Trophoblast cell (in vitro differentiated cells and primary cell): Measurements from ENCODE around the gene NETO2.

Source experiments
- DNase-seq, 2 donors: peaks; one replicate each; pipeline ENCODE4 v3.0.0-alpha.2; 2016
- H2AFZ ChIP-seq: 2 replicates; pipeline ENCODE4 v1.6.1; 2013; ENCODE audit warnings: low read length, moderate library complexity, mild to moderate bottlenecking; ENCODE audit not compliant: insufficient read depth, poor library complexity
- H2AK5ac ChIP-seq: 2 replicates; pipeline ENCODE4 v1.6.1; 2013; ENCODE audit warnings: mild to moderate bottlenecking, low read length
- H2BK120ac ChIP-seq: 2 replicates; pipeline ENCODE4 v1.6.1; 2013; ENCODE audit warnings: low read length, mild to moderate bottlenecking, moderate library complexity; ENCODE audit not compliant: insufficient read depth, poor library complexity
- H2BK12ac ChIP-seq: 2 replicates; pipeline ENCODE4 v1.6.1; 2013; ENCODE audit warnings: mild to moderate bottlenecking, low read length, moderate library complexity
- H2BK5ac ChIP-seq: 2 replicates; pipeline ENCODE4 v1.6.1; 2013; ENCODE audit warnings: low read length, low read depth, moderate library complexity, mild to moderate bottlenecking; ENCODE audit not compliant: poor library complexity
- H3K14ac ChIP-seq: 2 replicates; pipeline ENCODE4 v1.6.1; 2013; ENCODE audit warnings: mild to moderate bottlenecking, low read length
- H3K18ac ChIP-seq: 2 replicates; pipeline ENCODE4 v1.6.1; 2013; ENCODE audit warnings: mild to moderate bottlenecking, low read length
- H3K23ac ChIP-seq: 2 replicates; pipeline ENCODE4 v1.6.1; 2013; ENCODE audit warnings: low read length
- H3K27ac ChIP-seq: 2 replicates; pipeline ENCODE4 v1.5.1; 2013; ENCODE audit warnings: low read depth, mild to moderate bottlenecking, inconsistent platforms, low read length, moderate library complexity
- H3K27me3 ChIP-seq: 2 replicates; pipeline ENCODE4 v1.6.1; 2013; ENCODE audit warnings: inconsistent platforms, mild to moderate bottlenecking, low read length, moderate library complexity; ENCODE audit not compliant: insufficient read depth
- H3K36me3 ChIP-seq, 2 experiments: 1 replicate in 1 of 2; 2 replicates in 1 of 2; pipeline ENCODE4 v1.6.1; 2013; ENCODE audit warnings: low read length in 2 of 2, mild to moderate bottlenecking in 2 of 2, moderate library complexity in 1 of 2; ENCODE audit not compliant: insufficient read depth in 2 of 2, control insufficient read depth in 1 of 2
- H3K4ac ChIP-seq: 2 replicates; pipeline ENCODE4 v1.6.1; 2013; ENCODE audit warnings: low read depth, mild to moderate bottlenecking, low read length, moderate library complexity
- H3K4me1 ChIP-seq, 2 experiments: 1 replicate in 1 of 2; 2 replicates in 1 of 2; pipeline ENCODE4 v1.6.1; 2013; ENCODE audit warnings: low read length in 2 of 2, mild to moderate bottlenecking in 2 of 2, moderate library complexity in 1 of 2; ENCODE audit not compliant: insufficient read depth in 2 of 2, control insufficient read depth in 1 of 2
- H3K4me2 ChIP-seq: 2 replicates; pipeline ENCODE4 v1.6.1; 2013; ENCODE audit warnings: inconsistent platforms, mild to moderate bottlenecking, low read length, moderate library complexity
- H3K4me3 ChIP-seq: 2 replicates; pipeline ENCODE4 v1.5.1; 2013; ENCODE audit warnings: mild to moderate bottlenecking, low read depth, low read length, inconsistent platforms
- H3K79me1 ChIP-seq: one replicate; pipeline ENCODE4 v1.6.1; 2013; ENCODE audit warnings: low read length
- H3K79me2 ChIP-seq: 2 replicates; pipeline ENCODE4 v1.6.1; 2013; ENCODE audit warnings: low read length, mild to moderate bottlenecking; ENCODE audit not compliant: control insufficient read depth, insufficient read depth, poor library complexity
- H3K9ac ChIP-seq: 2 replicates; pipeline ENCODE4 v1.6.1; 2013; ENCODE audit warnings: mild to moderate bottlenecking, low read length
- H3K9me3 ChIP-seq: 2 replicates; pipeline ENCODE4 v1.6.1; 2013; ENCODE audit warnings: low read depth, mild to moderate bottlenecking, control low read depth, inconsistent platforms, low read length; ENCODE audit not compliant: insufficient read depth
- H4K12ac ChIP-seq: 2 replicates; pipeline ENCODE4 v1.6.1; 2013; ENCODE audit warnings: low read depth, mild to moderate bottlenecking, low read length, moderate library complexity
- H4K8ac ChIP-seq: 2 replicates; pipeline ENCODE4 v1.6.1; 2013; ENCODE audit warnings: low read depth, mild to moderate bottlenecking, low read length, moderate library complexity
- H4K91ac ChIP-seq: one replicate; pipeline ENCODE4 v1.6.1; 2013; ENCODE audit warnings: low read depth, mild to moderate bottlenecking, low read length, moderate library complexity
- WGBS: extraction: QIAGEN DNeasy Blood & Tissue Kit; methylation state at CpG from one replicate; pipeline ENCODE4 v1.1.7; 2013; ENCODE audit warnings: missing lambda C conversion rate; ENCODE audit not compliant: insufficient read length, insufficient coverage; ENCODE audit errors: extremely low coverage; 5-methylcytosine and 5-hydroxymethylcytosine counted together

The NETO2 gene

DNA sequence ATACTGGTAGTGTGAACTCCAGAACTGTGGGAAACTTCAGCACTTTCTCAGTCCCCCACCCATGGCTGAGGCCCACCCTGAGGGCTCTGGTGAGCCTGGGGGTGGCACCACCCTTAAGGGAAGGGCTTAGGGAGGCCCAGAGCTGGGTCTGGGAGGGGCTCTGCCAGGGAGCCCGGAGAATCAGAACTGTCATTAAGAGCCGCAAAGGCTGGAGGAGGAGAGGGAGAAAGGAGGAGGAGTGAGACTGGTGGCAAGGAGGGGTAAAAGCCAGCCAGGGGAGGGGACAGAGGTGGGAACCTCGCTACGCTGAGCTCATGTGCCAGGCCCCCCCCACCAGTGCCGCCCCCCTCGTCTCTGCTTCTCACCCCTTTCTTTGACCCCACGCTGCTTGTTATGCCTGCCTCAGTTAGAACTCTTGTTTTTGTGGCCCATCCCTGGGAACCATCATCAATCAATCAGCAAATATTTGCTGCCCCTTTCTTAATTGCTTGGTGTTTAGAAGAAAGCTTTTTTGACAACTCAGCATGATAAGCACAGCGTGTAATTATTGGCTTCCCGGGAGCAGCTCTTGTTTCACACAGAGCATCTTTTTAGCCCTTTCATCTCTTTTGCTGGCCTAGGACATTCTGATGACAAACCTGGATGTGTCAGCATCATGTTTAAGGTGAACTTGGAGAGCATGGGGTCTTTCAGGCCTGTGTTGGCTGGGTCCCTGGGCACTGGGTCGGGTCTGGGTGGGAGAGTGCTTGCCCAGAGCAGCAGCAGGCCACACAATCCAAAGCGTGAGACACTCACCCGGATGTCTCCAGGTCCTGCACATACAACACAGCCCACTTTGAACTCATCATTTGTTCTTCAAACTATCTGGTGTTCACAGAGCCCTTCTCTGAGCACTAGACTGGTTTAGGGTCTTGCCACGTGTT, 77.7 kb downstream of the NETO2 start:
- H4K91ac ChIP-seq: no peak overlapping the region
- no peak overlapping the region for H3K4ac ChIP-seq
- WGBS: no CpG with 5 or more reads among the region's 13 CpGs
- H2BK12ac ChIP-seq: no peak overlapping the region
- H3K79me1 ChIP-seq: no peaks in the 10 kb centered on the region
- no peak overlapping the region for H3K4me2 ChIP-seq
- no peak overlapping the region for H3K9ac ChIP-seq
- H3K36me3 ChIP-seq: no peaks in the 10 kb centered on the region
- H3K4me3 ChIP-seq: no peak overlapping the region
- H3K79me2 ChIP-seq: no peaks in the 10 kb centered on the region
- no peak overlapping the region for H3K23ac ChIP-seq
- H4K12ac ChIP-seq: no peak overlapping the region
- H2AK5ac ChIP-seq: no peak overlapping the region
- H4K8ac ChIP-seq: no peak overlapping the region
- no peak overlapping the region for H2BK120ac ChIP-seq
- H3K27me3 ChIP-seq: no peaks in the 10 kb centered on the region
- H2BK5ac ChIP-seq: no peak overlapping the region
- H3K9me3 ChIP-seq: no peaks in the 10 kb centered on the region
- no peak overlapping the region for H3K18ac ChIP-seq
- no peak overlapping the region for H2AFZ ChIP-seq
- no peak overlapping the region for H3K27ac ChIP-seq
- H3K14ac ChIP-seq: no peak overlapping the region
- H3K4me1 ChIP-seq: no peaks in the 10 kb centered on the region
- no peak for DNase-seq

DNA sequence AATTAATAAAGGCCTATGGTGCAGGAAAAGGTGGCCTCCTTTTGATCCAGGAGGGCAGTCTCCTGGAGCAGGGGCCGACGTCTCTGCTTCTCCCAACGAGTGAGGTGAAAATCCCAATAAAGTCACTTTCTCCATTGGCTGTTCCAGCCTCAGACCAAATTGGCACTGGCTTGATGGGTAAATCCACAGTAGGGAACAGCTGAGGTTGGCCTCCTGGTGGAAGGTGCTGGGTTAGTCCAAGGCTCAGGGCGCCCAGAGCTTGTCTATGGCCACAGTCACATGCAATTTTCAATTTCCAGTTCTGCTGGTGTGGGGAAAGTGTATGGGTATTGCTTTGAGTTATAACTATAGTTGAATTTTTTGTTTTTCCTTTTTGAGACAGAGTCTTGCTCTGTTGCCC, 79.0 kb downstream of the NETO2 start:
- H3K9ac ChIP-seq: no peak overlapping the region
- no peak overlapping the region for H2AFZ ChIP-seq
- H4K91ac ChIP-seq: no peak overlapping the region
- no peak overlapping the region for H2BK5ac ChIP-seq
- no peak overlapping the region for H3K14ac ChIP-seq
- no peak overlapping the region for H3K4ac ChIP-seq
- no peaks in the 10 kb centered on the region for H3K4me1 ChIP-seq
- H3K23ac ChIP-seq: no peak overlapping the region
- no peak overlapping the region for H3K18ac ChIP-seq
- no peaks in the 10 kb centered on the region for H3K79me1 ChIP-seq
- no peak overlapping the region for H3K27ac ChIP-seq
- no peak overlapping the region for H2BK12ac ChIP-seq
- DNase-seq: no peak
- no peaks in the 10 kb centered on the region for H3K36me3 ChIP-seq
- no peaks in the 10 kb centered on the region for H3K79me2 ChIP-seq
- H3K4me3 ChIP-seq: no peak overlapping the region
- H3K4me2 ChIP-seq: no peak overlapping the region
- no peak overlapping the region for H4K12ac ChIP-seq
- no peaks in the 10 kb centered on the region for H3K27me3 ChIP-seq
- no CpG with 5 or more reads among the region's 4 CpGs for WGBS
- no peaks in the 10 kb centered on the region for H3K9me3 ChIP-seq
- no peak overlapping the region for H2AK5ac ChIP-seq
- H2BK120ac ChIP-seq: no peak overlapping the region
- H4K8ac ChIP-seq: no peak overlapping the region

DNA sequence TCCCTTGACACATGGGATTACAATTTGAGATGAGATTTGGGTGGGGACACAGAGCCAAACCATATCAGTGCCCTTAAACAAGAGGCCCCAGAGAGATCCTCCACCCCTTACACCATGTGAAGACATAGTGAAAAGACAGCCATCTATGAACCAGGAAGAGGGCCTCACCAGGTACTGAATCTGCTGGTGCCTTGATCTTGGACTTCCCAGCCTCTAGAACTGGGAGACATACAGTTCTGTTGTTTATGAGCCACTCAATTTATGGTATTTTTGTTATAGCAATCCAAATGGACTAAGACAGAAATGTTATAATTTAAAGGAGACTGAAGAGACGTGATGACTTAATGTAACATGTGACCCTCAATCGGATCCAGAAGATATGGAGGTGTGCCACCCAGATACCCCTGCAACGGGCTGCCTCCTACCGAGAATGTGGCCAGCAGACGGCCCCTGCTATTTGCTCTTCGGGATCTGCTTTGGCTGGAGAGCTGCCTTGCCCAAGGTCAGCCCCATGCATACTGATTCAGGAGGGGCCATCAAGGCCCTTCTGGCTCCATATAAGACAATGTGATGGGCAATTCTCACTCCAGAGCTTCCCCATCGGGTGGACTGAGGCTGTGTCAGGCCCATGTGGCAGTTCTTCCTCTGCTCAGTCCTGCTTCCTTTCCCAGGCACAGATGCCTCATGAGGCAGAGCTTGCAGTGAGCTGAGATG, 80.6 kb downstream of the NETO2 start:
- H3K4me3 ChIP-seq: no peak overlapping the region
- no peak overlapping the region for H3K4me2 ChIP-seq
- no peak for DNase-seq
- H3K79me1 ChIP-seq: no peaks in the 10 kb centered on the region
- no peak overlapping the region for H2BK5ac ChIP-seq
- H3K9me3 ChIP-seq: no peaks in the 10 kb centered on the region
- no peaks in the 10 kb centered on the region for H3K4me1 ChIP-seq
- no peak overlapping the region for H3K14ac ChIP-seq
- H2AFZ ChIP-seq: no peak overlapping the region
- no peak overlapping the region for H3K9ac ChIP-seq
- H3K27ac ChIP-seq: no peak overlapping the region
- no peak overlapping the region for H3K23ac ChIP-seq
- H2AK5ac ChIP-seq: no peak overlapping the region
- H2BK12ac ChIP-seq: no peak overlapping the region
- no peaks in the 10 kb centered on the region for H3K27me3 ChIP-seq
- H3K79me2 ChIP-seq: no peaks in the 10 kb centered on the region
- H4K12ac ChIP-seq: no peak overlapping the region
- WGBS: no CpG with 5 or more reads among the region's 7 CpGs
- no peak overlapping the region for H4K91ac ChIP-seq
- no peak overlapping the region for H4K8ac ChIP-seq
- no peak overlapping the region for H2BK120ac ChIP-seq
- no peaks in the 10 kb centered on the region for H3K36me3 ChIP-seq
- no peak overlapping the region for H3K18ac ChIP-seq
- H3K4ac ChIP-seq: no peak overlapping the region

DNA sequence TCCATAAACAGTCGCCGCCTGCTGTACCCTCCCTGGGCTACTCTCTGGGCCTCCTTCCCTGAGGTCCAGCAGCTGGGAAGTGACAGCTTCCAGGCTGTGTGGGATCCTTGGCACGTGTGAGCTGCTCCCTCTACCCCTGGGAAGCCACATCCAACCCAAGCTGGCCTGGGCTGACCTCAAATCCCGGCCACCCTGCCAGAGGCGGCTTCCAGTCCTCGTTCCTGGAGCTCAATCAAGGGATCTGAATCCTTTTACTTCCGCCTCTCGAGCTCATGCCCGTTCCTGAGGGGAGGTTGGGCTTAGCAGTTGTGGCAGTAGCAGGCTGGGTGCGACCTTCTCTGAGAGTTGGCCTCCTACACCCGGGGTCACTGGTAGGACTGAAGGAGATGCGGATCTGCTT, 82.5 kb downstream of the NETO2 start:
- Histone ChIP-seq H3K36me3 (no peaks in the 10 kb centered on the region), H3K4me3 (no peak overlapping the region), H2AFZ (no peak overlapping the region), H3K4ac (no peak overlapping the region), H3K14ac (no peak overlapping the region), H4K8ac (no peak overlapping the region), H2AK5ac (no peak overlapping the region), H3K9ac (no peak overlapping the region), H3K4me2 (no peak overlapping the region), H2BK120ac (no peak overlapping the region), H3K18ac (no peak overlapping the region), H3K27me3 (no peaks in the 10 kb centered on the region), H3K79me1 (no peaks in the 10 kb centered on the region), H3K9me3 (no peaks in the 10 kb centered on the region), H3K27ac (no peak overlapping the region), H3K79me2 (no peaks in the 10 kb centered on the region), H3K4me1 (no peaks in the 10 kb centered on the region), H4K12ac (no peak overlapping the region), H2BK12ac (no peak overlapping the region), H2BK5ac (no peak overlapping the region), H3K23ac (no peak overlapping the region), H4K91ac (no peak overlapping the region)
- no peak for DNase-seq
- no CpG with 5 or more reads among the region's 12 CpGs for WGBS
